GM12801 (cell line): Measurements from ENCODE around the gene ESR1.

Experiments
- CTCF ChIP-seq: IDR thresholded peaks from one replicate; pipeline ENCODE4 v1.5.1; 2011; ENCODE audit warnings: control low read depth; ENCODE audit not compliant: insufficient read length; ENCODE audit errors: extremely low read depth

The ESR1 gene

GRCh38 chr6:152170313-152170701, 362.8 kb downstream of the ESR1 start:
- no peak for TF ChIP-seq CTCF

GRCh38 chr6:152170702-152171667, 363.5 kb downstream of the ESR1 start:
- no peak for TF ChIP-seq CTCF

- no peak for TF ChIP-seq CTCF
Observed at GRCh38 chr6:152173321-152173720, 365.8 kb downstream of the ESR1 start.

- TF ChIP-seq CTCF: no peak
Observed at GRCh38 chr6:152173957-152174356, 366.5 kb downstream of the ESR1 start.

GRCh38 chr6:152176268-152176667, 368.8 kb downstream of the ESR1 start:
- no peak for TF ChIP-seq CTCF
